Nephron progenitor cell (in vitro differentiated cells): ENCODE data around the gene TCTA.

Source experiments
- DNase-seq: peaks from one replicate; pipeline ENCODE4 v3.0.0; 2021
- H3K27ac Mint-ChIP-seq: 2 replicates; pipeline ENCODE4 v1.8.0; 2021; ENCODE audit warnings: mild to moderate bottlenecking, moderate library complexity, mixed read lengths
- H3K27me3 Mint-ChIP-seq: 2 replicates; pipeline ENCODE4 v1.8.0; 2021; ENCODE audit warnings: mild to moderate bottlenecking, low read depth, mixed read lengths; ENCODE audit not compliant: poor library complexity
- H3K36me3 Mint-ChIP-seq: 2 replicates; pipeline ENCODE4 v1.8.0; 2021; ENCODE audit warnings: low read depth, mixed read lengths
- H3K4me1 Mint-ChIP-seq: 2 replicates; pipeline ENCODE4 v1.8.0; 2021; ENCODE audit warnings: mixed read lengths
- H3K4me3 Mint-ChIP-seq: 2 replicates; pipeline ENCODE4 v1.8.0; 2021; ENCODE audit warnings: mild to moderate bottlenecking, moderate library complexity, mixed read lengths
- H3K9me3 Mint-ChIP-seq: 2 replicates; pipeline ENCODE4 v1.8.0; 2021; ENCODE audit warnings: mild to moderate bottlenecking, moderate library complexity, mixed read lengths
- TF ChIP-seq, protein P1 (sequence below): fragments of 200-600 bp; sonication (generic); IDR thresholded peaks from 2 replicates; pipeline ENCODE4 v1.5.0; 2021; ENCODE audit warnings: antibody characterized with exemption

The TCTA gene

DNA sequence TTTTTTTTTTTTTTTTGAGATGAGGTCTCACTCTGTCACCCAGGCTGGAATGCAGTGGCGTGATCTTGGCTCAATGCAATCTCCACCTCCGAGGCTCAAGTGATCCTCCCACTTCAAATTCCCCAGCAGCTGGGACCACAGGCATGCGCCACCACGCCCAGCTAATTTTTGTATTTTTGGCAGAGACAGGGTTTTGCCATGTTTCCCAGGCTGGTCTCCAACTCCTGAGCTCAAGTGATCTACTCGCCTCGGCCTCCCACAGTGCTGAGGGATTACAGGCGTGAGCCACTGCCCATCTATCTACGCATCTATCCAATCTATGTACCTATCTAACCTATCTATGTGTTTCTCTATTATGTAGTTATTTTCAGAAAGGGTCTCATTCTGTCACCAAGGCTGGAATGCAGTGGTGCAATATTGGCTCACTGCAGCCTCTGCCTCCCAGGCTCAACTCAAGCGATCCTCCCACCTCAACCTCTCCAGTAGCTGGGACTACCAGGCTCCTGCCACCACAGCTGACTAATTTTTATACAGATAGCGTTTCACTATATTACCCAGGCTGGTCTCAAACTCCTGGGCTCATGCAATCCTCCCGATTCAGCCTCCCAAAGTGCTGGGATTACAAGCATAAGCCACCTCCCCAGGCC, 33.9 kb upstream of the TCTA start:
- Mint-ChIP-seq H3K36me3 (peaks cover 51% of the 10 kb centered on the region), H3K9me3 (peaks cover 22% of the 10 kb centered on the region), H3K4me1 (peaks cover 4% of the 10 kb centered on the region), H3K4me3 (no peak overlapping the region), H3K27ac (no peak overlapping the region), H3K27me3 (no peaks in the 10 kb centered on the region)
- no peak for DNase-seq
- TF ChIP-seq, protein P1, sequence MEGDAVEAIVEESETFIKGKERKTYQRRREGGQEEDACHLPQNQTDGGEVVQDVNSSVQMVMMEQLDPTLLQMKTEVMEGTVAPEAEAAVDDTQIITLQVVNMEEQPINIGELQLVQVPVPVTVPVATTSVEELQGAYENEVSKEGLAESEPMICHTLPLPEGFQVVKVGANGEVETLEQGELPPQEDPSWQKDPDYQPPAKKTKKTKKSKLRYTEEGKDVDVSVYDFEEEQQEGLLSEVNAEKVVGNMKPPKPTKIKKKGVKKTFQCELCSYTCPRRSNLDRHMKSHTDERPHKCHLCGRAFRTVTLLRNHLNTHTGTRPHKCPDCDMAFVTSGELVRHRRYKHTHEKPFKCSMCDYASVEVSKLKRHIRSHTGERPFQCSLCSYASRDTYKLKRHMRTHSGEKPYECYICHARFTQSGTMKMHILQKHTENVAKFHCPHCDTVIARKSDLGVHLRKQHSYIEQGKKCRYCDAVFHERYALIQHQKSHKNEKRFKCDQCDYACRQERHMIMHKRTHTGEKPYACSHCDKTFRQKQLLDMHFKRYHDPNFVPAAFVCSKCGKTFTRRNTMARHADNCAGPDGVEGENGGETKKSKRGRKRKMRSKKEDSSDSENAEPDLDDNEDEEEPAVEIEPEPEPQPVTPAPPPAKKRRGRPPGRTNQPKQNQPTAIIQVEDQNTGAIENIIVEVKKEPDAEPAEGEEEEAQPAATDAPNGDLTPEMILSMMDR: no peak

- no peak overlapping the region for H3K4me3 Mint-ChIP-seq
- DNase-seq: no peak
- peak overlapping the region; percentile 44 for H3K27ac Mint-ChIP-seq
- peaks cover 51% of the 10 kb centered on the region for H3K36me3 Mint-ChIP-seq
- H3K9me3 Mint-ChIP-seq: peaks cover 13% of the 10 kb centered on the region
- TF ChIP-seq, protein P1: no peak
- no peaks in the 10 kb centered on the region for H3K27me3 Mint-ChIP-seq
- peaks cover 3% of the 10 kb centered on the region for H3K4me1 Mint-ChIP-seq
These were observed 28.8 kb upstream of the TCTA start for GRCh38 chr3:49383387-49383786.

DNA sequence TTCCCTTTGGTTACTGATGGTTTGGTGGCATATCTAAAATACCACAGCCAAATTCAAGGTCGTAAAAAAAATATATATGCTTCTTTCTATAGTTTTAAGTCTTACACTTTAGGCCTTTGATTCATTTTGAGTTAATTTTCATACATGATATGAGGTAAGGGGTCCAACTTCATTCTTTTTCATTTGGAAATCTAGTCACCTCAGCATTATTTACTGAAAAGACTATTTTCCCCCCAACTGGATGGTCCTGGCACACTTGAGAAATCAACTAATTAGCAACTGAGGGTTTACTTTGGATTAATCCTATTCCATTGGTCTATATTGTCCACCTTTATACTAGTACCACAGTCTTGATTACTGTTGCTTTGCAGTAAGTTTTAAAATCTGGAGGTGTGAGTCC, 26.6 kb upstream of the TCTA start:
- Mint-ChIP-seq H3K9me3 (peaks cover 4% of the 10 kb centered on the region), H3K4me3 (no peak overlapping the region), H3K27me3 (no peaks in the 10 kb centered on the region), H3K27ac (no peak overlapping the region), H3K4me1 (no peaks in the 10 kb centered on the region), H3K36me3 (peaks cover 44% of the 10 kb centered on the region)
- TF ChIP-seq, protein P1: no peak
- no peak for DNase-seq

DNA sequence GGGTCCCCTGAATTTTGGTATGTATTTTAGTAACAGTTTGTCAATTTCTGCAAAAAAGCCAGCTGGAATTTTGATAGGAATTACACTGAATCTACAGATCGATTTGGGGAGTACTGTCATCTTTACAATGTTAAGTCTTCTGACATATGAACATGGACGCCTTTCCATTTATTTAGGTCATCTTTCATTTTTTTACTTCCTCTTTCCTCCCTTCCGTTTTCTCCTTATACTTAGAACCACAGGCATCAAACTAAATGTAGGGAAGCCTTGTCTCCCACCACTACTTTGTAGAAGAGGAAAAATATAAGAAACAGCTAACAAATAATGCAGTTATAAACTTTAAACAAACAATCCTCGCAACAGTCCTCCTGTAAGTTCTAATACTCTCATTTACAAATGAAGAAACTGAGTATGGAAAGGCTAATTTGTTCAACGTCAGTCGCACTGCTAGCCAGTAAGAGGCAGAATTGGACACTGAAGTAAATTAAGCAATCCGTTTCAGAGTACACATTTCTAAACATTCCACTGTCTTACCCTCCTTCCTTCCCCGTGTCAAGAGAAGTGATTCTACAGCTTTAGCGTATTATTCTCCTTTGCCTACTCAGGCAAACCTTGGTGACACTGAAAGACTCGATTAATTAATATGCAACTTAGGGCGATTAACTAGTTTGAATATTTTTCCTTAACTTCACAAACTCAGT, 26.0 kb upstream of the TCTA start:
- Mint-ChIP-seq H3K36me3 (peaks cover 44% of the 10 kb centered on the region), H3K9me3 (peaks cover 4% of the 10 kb centered on the region), H3K27me3 (no peaks in the 10 kb centered on the region), H3K27ac (no peak overlapping the region), H3K4me3 (no peak overlapping the region), H3K4me1 (no peaks in the 10 kb centered on the region)
- no peak for DNase-seq
- TF ChIP-seq, protein P1: no peak

DNA sequence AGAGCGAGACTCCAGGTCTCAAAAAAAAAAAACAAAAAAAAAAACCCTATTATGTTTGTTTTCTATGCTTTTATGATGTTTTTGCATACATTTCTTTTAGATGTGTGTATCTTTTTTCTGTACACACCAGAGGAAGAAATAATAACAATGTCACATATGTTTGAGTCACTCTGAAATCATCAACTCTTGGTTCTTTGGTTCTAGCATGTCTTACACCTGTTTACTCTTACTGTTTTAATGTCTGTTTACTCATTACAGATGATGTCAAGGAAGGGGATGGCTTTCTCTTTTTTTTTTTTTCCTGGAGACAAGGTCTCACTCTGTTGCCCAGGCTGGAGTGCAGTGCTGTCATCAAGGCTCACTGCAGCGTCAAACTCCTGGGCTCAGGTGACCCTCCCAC, 24.5 kb upstream of the TCTA start:
- H3K4me3 Mint-ChIP-seq: no peak overlapping the region

More for the DNA sequence above, 24.5 kb upstream of the TCTA start:
- peaks cover 44% of the 10 kb centered on the region for H3K36me3 Mint-ChIP-seq
- peaks cover 4% of the 10 kb centered on the region for H3K9me3 Mint-ChIP-seq
- peak overlapping the region; percentile 41 for H3K27ac Mint-ChIP-seq
- no peaks in the 10 kb centered on the region for H3K27me3 Mint-ChIP-seq
- TF ChIP-seq, protein P1: no peak
- DNase-seq: no peak
- H3K4me1 Mint-ChIP-seq: peaks cover 2% of the 10 kb centered on the region
